HG03025 (cell line): ENCODE results near the gene OPRM1.
"Not testable (repeated sequence)": the region's sequence is repeated elsewhere in the genome, so short reads cannot be mapped to it uniquely, and the experiment has no call there.

Source experiments
- ATAC-seq: cut with Tn5 transposase; IDR thresholded peaks from one replicate; pipeline ENCODE4 v1.9.1; 2021; ENCODE audit warnings: mild to moderate bottlenecking, moderate library complexity; ENCODE audit not compliant: unreplicated experiment, low FRiP score

OPRM1 gene

DNA sequence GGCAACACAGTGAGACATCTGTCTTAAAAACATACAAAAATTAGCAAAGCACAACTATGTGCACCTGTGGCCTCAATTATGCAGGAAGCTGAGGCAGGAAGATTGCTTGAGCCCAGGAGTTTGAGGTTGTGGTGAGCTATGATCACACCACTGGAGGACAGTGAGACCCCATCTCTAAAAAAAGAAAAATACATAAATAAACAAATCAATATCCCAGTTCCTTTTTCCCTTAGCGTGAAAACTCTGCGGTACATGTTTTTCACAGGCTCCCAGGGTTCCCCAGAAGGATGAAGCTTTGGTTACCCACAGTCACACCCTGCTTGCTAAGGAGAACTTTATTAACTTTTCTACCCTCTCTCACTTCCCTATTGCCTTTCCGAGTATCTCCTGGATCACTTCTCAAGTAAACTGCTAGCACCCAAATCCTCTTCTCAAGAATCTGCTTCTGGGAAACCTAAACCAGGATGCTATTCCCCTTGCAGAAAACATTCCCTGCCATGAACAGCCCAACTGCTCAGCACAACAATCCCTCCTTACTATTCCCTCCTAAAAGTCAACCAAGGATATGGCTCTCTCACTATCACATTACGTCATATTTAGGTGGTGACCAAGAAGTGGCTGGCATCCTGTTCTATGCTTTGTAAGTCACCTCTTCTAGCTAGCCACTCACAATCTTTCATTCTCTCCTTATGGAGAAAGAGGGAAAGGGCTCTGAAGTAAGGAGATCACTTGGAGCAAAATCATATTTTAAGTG is 195.2 kb downstream of the OPRM1 start:
- ATAC-seq: no peak

DNA sequence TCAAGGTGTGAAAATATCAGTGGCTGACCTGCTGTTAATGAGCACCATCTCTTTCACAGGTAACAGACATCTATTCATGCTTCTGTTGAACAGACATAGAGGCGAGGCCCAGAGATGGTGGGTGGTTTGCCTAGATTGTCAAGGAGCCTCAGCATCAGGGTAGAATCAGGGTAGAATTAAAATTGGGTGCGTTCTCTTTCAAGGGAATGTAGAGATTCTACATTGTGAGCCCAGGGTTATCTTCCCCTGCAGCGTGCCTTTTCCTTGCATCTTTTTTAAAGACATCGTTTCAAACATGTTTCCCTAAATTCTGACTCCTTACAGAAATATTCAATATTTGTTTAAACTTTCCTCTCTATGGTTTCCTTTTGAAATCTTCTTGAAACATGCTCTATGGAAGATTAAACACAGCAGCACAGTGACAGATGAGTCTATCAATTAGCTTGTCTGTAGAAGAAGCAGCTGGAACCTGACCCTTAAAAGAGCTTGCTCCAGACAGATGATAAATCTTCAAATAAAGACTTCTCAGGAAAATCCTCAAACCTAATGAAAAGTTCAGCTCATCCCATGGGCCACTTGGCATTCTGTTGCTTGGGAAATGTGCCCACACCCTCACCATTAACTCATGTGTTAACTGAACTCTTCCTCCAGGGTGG is 197.7 kb downstream of the OPRM1 start:
- ATAC-seq: no peak

DNA sequence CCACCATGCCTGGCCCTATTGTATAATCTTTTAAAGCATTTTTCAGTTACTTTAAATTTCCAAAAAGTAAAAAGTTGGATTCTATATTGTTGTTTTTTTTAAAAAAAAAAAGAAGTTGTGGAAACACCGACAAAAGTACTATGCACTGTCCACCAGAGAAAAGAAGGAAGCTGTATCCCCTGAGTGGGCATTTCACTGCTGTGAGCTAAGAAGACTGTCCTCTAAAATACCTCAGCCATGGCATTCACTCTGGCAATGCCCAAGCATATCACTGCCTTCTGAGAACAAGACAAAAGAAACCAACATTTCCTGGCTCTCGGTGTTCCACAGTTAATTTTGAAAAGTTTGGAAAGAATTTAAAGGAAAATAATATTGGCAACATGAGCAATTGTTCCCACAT is 199.8 kb downstream of the OPRM1 start:
- no peak for ATAC-seq

DNA sequence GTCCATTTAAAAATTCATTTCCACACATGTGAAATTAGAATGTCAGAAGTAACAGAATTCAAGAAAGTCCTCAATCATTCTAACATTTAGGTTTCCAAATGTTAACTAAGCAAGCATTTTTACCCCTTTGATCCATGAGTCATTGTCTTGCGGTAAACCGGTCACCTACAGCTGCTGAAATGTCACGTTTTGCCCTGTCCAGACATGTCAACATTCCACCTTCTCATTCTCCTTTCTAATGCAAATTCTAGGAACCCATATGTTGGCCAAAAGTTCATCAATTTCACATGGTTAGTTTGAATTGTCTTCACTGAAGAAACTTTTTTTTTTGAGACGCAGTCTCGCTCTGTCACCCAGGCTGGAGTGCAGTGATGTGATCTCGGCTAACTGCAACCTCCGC is 200.4 kb downstream of the OPRM1 start:
- no peak for ATAC-seq

DNA sequence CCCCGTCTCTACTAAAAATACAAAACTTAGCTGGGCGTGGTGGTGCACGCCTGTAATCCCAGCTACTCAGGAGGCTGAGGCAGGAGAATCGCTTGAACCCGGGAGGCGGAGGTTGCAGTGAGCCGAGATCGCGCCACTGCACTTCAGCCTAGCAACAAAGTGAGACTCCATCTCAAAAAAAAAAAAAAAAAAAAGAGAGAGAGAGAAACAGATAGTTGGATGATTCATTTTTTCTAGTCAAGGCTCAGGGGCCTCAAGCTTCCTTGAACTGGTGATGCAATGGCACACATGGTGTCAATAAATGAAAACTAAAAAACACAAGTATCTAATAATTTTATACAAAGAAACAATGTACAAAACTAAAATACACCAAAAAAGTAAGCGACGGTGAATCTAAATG is 202.0 kb downstream of the OPRM1 start:
- ATAC-seq: not testable (repeated sequence)

DNA sequence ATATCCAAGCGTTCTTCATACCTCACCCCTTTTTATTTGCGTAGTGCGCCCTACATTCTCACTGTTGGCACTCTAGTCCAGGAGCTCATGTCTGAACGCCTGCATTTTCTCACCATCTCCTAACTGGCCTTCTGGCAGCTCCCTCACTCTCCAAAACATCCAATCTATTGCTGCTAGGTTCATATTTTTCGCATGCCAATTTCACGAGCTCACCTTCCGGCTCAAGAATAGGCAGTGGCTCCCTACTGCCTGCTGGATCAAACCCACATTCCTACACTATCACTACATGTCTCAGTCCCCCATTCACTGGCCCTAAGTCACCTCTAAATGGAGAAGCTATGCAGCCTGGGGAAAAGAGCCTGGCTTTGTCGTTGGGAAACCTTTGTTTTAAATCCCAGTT is 202.5 kb downstream of the OPRM1 start:
- no peak for ATAC-seq

DNA sequence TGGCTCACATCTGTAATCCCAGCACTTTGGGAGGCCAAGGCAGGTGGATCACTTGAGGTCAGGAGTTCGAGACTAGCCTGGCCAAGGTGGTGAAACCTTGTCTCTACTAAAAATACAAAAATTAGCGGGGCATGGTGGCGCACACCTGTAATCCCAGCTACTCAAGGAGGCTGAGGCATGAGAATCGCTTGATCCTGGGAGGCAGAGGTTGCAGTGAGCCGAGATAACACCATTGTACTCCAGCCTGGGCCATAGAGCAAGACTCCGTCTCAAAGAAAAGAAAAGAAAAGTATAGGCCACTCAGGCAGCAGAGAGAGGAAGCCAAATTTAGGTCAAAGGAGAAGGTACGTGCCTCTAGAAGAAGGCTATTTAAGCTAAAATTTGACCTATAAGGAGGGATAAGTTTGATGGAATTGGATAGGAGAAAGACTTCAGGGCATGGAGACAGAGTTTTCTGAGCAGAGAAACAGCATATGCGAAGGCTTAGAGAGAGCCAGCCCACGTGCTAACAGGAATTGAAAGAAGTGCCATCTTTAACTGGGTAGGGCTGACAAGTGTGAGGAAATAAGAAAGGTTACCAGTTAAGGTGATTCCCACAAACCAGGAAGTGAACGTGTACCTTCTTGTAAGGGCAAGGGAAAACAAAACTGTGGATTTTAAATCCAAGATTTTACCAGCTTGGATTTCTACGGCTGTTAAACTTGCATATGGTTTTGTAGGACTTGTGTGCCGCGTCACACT is 203.7 kb downstream of the OPRM1 start:
- ATAC-seq: no peak

DNA sequence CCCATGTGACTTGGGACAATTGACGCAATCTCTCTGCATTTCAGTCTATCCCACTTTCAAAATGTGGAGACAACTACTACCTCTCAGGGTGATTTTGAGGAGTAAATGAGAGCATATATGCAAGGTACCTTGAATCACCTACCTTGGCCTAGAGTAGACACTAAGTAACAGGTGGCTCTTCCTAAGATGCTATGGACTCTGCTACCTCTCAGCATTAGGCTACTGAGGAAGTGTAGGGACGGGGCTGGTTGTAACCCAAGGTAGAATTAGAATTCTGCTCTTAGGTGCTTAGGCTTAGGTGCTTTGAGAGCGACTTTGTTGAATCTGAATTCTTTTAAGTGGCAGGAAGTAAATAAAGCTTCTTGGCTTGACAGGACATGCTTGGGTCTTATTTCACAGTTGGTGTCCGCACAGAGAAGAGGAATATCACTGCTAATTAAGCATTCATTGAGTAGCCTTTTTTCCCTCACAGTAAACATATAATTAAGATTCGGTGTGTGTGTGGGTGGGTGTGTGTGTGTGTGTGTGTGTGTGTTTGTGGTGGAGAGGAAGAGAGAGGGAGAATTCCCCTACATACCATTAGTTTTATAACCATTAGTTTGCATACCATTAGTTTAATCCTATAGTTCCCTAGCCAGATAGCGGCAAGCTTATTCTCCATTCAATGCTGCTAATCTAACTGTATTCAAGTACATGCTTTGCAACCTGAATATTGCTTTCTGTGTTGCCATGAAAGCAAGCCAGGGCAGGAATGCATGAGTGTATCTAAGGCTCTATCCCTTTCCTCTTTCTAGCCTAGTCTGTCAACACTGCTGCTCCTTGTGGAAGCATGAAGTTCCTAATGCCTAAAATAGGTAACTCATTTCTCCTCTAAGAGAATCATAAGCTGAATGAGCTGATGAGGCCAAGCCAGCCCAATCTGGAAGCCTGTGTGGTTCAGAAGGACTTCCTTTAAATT is 205.0 kb downstream of the OPRM1 start:
- no peak for ATAC-seq

DNA sequence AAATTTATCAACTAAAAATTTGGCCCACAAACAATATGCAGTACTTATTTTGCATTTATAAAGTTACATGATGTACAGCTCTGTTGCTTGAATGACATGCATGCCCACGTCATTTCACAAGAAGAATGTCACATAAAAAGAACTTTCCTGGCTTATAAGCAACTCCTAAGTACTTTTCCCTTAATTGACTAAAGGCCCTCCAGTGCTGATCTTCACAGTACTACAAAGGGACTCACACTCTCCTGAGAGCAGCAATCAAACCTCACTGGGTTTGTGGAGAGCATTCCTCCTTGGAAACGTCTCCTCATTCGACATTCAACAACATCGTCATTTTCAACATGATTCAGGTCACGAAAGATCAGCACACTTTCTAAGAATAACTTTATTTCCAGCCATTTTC is 206.5 kb downstream of the OPRM1 start:
- ATAC-seq: no peak

DNA sequence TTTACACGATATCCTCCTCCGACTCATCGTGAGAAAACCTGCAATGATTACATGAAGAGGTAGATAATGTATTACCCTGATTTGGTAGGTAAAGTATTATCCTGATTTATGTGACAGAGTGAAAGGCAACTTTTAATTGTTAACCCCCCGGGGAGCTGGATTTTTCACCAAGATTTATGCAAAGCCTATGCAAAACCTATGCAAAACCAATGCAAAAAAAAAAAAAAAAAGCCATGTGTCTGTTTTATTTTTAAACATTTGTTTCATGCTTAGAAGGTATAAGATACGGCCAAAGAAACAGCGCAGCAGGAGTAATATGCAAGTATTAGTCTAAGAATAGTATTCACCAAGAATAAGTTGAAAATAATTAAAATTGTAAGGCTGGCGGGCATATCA is 207.7 kb downstream of the OPRM1 start:
- no peak for ATAC-seq

DNA sequence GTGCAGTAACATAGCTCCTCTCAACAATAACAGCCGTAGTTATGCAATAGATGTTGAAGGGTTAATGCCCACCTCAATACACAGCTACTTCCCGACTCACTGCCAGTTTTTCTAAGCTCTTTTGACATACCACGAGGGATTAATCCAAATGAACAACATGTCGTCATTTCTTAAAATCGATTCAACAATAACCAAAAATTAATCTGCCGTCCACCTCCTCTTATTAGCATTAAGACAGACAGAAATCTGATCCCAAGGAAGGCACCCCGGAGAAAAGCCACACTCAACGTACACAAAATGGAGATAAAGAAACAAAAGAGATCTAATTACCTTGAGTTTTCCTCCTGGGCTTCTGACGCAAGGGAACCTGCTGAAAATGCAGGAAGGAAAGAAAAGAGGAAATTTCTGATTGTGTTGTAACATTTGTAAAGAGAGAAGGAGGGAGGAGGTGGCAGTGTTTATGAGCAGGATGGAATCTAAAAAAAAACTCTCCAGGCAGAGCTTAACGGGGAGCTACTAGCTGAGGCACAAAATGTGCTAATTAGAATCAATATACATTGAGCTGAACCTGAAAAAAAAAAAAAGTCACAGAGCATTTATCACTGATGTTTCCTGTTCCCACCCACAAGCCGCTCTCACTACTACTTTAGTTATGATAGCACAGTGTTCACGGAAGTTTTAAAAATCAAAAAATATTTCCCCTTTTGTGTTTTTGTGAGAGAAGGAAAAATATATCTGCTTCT is 208.2 kb downstream of the OPRM1 start:
- ATAC-seq: peak; percentile 45

DNA sequence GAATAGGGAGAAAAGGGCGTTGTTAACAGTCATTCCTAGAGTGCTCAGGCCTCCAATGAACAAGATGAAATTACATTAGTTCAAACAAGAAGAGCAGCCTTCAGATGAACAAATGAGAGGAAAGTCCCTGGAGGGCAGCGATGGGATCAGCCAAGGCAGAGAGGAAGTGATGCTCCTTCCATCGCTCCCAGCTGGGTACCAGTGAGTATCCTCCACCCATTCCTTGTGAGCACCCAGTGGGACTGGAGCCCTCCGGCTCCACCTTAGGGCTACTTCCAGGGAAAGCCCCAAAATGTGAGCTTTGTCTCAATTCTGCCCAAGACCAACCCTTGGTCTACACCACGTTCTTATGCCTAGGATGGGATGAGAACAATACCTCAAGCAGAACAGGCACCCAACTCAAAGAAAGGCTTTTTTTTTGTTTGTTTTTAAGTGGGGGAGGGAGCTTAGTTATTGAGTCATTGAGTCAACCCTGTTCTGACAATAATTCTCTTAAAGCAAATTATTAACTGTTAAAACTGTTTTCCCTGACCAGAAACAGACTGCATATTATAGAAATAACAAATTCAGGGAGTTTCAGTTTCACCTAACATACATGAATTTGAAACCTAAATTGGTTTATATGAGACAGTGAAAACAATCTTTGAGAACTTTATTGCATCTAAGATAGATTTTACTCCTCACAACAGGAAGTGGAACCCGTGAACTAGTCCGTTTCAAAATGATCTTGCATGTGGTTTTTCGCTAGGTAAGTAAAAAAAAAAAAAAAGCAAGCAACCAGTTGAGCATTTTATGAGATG is 210.7 kb downstream of the OPRM1 start:
- peak; percentile 87 for ATAC-seq

DNA sequence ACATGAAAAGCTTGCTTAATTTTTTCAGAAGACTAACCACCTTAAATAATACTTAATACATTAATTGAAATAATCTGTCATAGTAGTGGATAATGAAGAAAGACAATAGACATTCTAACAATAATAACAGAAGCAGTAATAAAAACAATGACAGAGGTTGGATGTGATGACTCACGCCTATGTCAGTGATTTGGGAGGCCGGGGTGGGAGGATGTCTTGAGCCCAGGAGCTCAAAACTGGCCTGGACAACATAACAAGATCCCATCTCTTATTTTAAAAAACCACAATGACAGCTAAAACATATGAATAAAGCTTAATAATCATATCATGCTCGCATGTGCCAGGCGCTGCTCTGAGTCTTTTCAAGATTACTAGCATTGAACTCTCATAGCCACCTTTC is 212.1 kb downstream of the OPRM1 start:
- no peak for ATAC-seq

DNA sequence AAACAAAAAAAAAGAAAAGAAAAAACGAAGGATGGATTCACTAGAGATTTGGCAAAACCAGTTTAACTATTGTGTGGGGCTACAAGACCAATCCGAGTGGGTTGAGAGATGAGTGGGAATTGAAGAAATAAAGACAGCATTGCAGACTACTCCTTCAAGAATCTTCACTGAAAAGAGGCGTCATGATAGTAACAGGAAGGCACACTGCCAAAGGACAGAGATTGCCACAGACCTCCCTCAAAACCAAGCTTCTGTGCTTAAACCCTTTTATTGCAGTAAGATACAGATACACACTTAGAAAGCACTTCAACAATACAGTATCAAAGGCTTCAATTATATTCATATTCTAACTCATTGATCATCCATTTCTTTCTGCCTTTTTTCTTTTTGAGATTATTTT is 213.6 kb downstream of the OPRM1 start:
- no peak for ATAC-seq

DNA sequence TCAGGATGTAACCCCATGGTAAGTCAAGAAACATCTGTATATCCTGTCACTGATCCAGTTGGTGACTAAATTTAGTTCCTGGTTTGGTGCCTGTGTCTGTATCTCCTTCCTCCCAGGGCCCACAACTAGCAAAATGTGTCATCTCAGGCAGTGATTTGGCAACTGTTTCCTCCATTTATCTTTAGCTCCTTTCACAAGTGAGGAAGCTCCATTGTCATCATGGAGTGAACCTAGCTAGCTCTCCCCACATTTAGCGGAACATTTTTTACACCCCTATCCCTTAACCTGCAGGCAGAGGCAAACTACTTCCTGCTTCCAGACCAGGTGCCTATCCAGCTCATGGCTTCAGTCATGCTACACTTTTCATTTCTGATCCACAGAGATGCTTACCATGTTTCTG is 218.0 kb downstream of the OPRM1 start:
- ATAC-seq: no peak

DNA sequence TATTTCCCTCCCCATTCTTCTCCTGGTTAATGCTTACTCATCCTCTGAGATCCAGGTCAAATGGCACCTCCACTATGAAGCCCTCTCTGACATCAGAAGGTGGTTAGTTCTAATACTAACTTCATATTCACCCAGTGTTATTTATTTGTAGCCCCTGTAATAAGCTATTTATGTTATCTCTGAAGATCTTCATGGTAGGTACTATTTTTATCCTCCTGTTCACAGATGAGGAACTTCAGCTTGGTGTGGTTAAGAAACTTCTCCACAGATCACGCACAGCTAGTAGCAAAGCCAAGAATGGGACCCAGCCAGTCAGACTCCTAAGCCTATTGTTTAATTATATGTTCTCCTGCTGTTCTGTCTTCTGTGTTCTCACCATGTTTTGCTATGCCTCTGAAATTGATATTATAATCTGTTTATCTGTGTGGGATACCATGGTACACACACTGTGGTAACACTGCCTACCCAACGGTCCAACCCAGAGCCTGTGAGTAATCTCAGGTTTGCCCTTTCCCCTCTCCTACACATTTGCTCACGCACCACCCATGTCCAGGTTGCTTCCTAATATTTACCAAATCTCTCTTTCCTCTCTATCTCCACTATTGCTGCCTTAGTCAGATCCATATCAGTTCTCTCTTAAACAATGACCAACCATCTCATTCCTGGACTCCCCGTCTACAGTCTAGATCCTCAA is 219.2 kb downstream of the OPRM1 start:
- peak; percentile 72 for ATAC-seq

DNA sequence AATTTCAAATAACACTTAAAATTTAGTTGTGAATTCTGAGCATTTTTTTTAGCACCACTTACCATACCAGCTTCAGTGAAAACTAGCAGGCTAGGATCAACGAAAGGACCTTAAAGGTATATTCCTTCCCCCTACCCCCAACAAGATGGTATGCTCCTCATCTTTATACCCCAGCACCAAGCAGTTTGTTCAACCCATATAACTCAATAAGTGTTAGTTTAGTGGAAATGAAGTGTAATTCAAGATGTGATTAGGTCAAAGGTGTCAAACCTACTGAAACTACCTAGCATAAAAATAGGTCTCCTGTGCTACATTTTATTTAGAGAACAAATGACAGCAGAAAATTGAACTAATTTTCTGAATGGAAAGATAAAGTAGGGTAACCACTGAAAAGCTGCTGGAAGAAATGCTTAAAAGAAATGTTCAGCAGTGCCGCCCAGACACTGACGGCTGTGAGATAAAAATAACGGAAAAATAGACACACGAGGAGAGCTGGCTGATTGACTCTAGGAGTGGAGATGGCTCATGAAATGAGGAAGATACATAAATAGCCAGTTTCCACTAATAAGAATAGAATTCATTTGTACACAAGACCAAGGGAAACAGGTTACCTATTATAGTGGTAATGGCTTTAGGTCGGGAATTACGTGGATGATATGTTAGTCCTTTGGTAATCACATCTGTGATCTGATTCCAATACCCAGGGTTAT is 222.8 kb downstream of the OPRM1 start:
- no peak for ATAC-seq

DNA sequence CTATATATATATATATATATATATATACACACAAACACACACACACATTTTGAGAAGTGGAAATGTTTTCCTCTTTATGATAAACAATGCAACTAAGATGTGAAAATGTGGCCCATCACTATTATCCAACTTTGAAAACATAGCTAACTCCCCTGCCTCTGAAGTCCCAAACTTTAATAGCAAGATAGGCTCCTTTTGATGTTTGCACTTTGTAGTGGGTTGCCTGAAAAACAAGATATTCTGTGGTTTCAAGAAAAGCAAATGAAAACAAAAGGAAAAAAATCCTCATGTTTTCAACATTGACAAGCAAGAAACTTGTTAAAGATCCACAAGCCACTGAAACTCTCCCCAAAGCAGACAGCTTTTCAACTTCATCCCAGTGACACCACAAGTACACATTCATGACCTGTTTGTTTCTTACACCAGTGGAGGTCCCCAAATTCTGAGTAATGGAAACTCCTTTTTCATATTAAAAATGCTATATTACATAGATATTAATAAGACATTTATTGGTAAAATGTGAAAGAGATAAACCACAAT is 227.6 kb downstream of the OPRM1 start:
- no peak for ATAC-seq
